HEK293 (cell line): ENCODE data around the gene ADRM1.

Experiments
- CTCF ChIA-PET: fragments of 350-600 bp; formaldehyde crosslinking; extraction: SDS; loops from one replicate; lab custom pipeline; 2021; ENCODE audit warnings: antibody characterized with exemption; lab: Yijun Ruan, JAX
- POLR2A ChIA-PET: fragments of 300-600 bp; formaldehyde crosslinking; extraction: SDS; loops from one replicate; lab custom pipeline; 2020; ENCODE audit warnings: antibody characterized with exemption, inconsistent platforms; lab: Yijun Ruan, JAX
- H3K27ac ChIP-seq: fragments of 200-500 bp; sonication (Bioruptor generic); 2 replicates; pipeline ENCODE4 v1.5.1; 2014; ENCODE audit warnings: low read depth, low read length, control low read depth, inconsistent platforms; ENCODE audit errors: extremely low read depth
- H3K36me3 ChIP-seq, 2 experiments: fragments of 200-500 bp in 1 of 2; sonication (Bioruptor generic) in 1 of 2; 1 replicate in 1 of 2; 2 replicates in 1 of 2; pipeline ENCODE4 v1.5.1; 2014 to 2017; ENCODE audit warnings: inconsistent platforms in 2 of 2, low read length in 2 of 2; ENCODE audit not compliant: control insufficient read depth in 2 of 2, insufficient read depth in 1 of 2
- H3K4me1 ChIP-seq: fragments of 200-500 bp; sonication (Bioruptor generic); 2 replicates; pipeline ENCODE4 v1.5.1; 2014; ENCODE audit warnings: mild to moderate bottlenecking, low read length, inconsistent platforms; ENCODE audit not compliant: control insufficient read depth, insufficient read depth
- H3K4me3 ChIP-seq: 2 replicates; pipeline ENCODE4 v1.5.1; 2011; ENCODE audit warnings: low read depth, mild to moderate bottlenecking, control low read depth, low read length, moderate library complexity
- H3K9me3 ChIP-seq: fragments of 200-500 bp; sonication (Bioruptor generic); 2 replicates; pipeline ENCODE4 v1.5.1; 2014; ENCODE audit warnings: low read depth, low read length, inconsistent platforms; ENCODE audit not compliant: control insufficient read depth, insufficient read depth
- CTCF ChIP-seq: fragments of 450-650 bp; formaldehyde crosslinking; IDR thresholded peaks from 2 replicates; pipeline ENCODE4 v1.5.1; 2016; ENCODE audit warnings: missing biosample characterization, missing genetic modification characterization
- KLF17 ChIP-seq: fragments of 450-650 bp; formaldehyde crosslinking; IDR thresholded peaks from 2 replicates; pipeline ENCODE4 v1.5.1; 2016; ENCODE audit warnings: missing biosample characterization, missing genetic modification characterization
- PRDM1 ChIP-seq: fragments of 450-650 bp; formaldehyde crosslinking; IDR thresholded peaks from 2 replicates; pipeline ENCODE4; 2016; ENCODE audit warnings: missing biosample characterization, missing genetic modification characterization
- SP2 ChIP-seq: fragments of 450-650 bp; formaldehyde crosslinking; IDR thresholded peaks from 2 replicates; pipeline ENCODE4 v1.5.1; 2016; ENCODE audit warnings: missing biosample characterization, missing genetic modification characterization
- ZBTB20 ChIP-seq: fragments of 450-650 bp; formaldehyde crosslinking; IDR thresholded peaks from 2 replicates; pipeline ENCODE4 v1.5.1; 2016; ENCODE audit warnings: missing biosample characterization, missing genetic modification characterization
- ZNF211 ChIP-seq: fragments of 450-650 bp; formaldehyde crosslinking; IDR thresholded peaks from 2 replicates; pipeline ENCODE4 v1.5.1; 2016; ENCODE audit warnings: low read depth, missing biosample characterization, missing genetic modification characterization
- ZNF335 ChIP-seq: fragments of 450-650 bp; formaldehyde crosslinking; conservative IDR thresholded peaks from 2 replicates; pipeline ENCODE4 v1.5.1; 2016; ENCODE audit warnings: missing biosample characterization, missing genetic modification characterization
- ZNF366 ChIP-seq: fragments of 450-650 bp; formaldehyde crosslinking; conservative IDR thresholded peaks from 2 replicates; pipeline ENCODE4 v1.5.1; 2016; ENCODE audit warnings: missing biosample characterization, missing genetic modification characterization
- ZNF530 ChIP-seq: fragments of 450-650 bp; formaldehyde crosslinking; IDR thresholded peaks from 2 replicates; pipeline ENCODE4 v1.5.1; 2016; ENCODE audit warnings: low read depth, missing biosample characterization, missing genetic modification characterization
- ZNF600 ChIP-seq: fragments of 450-650 bp; formaldehyde crosslinking; IDR thresholded peaks from 2 replicates; pipeline ENCODE4 v1.5.1; 2016; ENCODE audit warnings: missing biosample characterization, missing genetic modification characterization
- ZNF639 ChIP-seq: fragments of 450-650 bp; formaldehyde crosslinking; IDR thresholded peaks from 2 replicates; pipeline ENCODE4 v1.5.1; 2016; ENCODE audit warnings: missing biosample characterization, missing genetic modification characterization
- ZNF707 ChIP-seq: fragments of 450-650 bp; formaldehyde crosslinking; IDR thresholded peaks from 2 replicates; pipeline ENCODE4 v1.5.1; 2016; ENCODE audit warnings: missing biosample characterization, missing genetic modification characterization
- ZNF747 ChIP-seq: fragments of 450-650 bp; formaldehyde crosslinking; IDR thresholded peaks from 2 replicates; pipeline ENCODE4 v1.5.1; 2016; ENCODE audit warnings: missing biosample characterization, missing genetic modification characterization
- ZNF837 ChIP-seq: fragments of 450-650 bp; formaldehyde crosslinking; IDR thresholded peaks from 2 replicates; pipeline ENCODE4 v1.5.1; 2016; ENCODE audit warnings: missing biosample characterization, missing genetic modification characterization

Gene ADRM1

GRCh38 chr20:62275219-62275618, 27.6 kb upstream of the ADRM1 start (continued):
- TF ChIP-seq KLF17 (tag by site-specific recombination) (no peak), ZNF707 (tag by site-specific recombination) (no peak), ZBTB20 (no peak), ZNF366 (tag by site-specific recombination) (no peak)

GRCh38 chr20:62276439-62276838, 26.4 kb upstream of the ADRM1 start:
- no peak overlapping the region for H3K27ac ChIP-seq
- no peaks in the 10 kb centered on the region for H3K4me1 ChIP-seq
- ChIA-PET CTCF (no interaction called here), POLR2A (no interaction called here)
- H3K36me3 ChIP-seq = peaks cover under 1 to 91% of the 10 kb centered on the region in 2 experiments; a peak in 2 of 3 replicates
- no peaks in the 10 kb centered on the region for H3K9me3 ChIP-seq
- TF ChIP-seq ZNF211 (tag by site-specific recombination) = no peak
- TF ChIP-seq ZNF639 (tag by site-specific recombination) = no peak
- H3K4me3 ChIP-seq = no peak overlapping the region

- TF ChIP-seq ZNF600 (tag by site-specific recombination) (0 out of 2 replicates have a peak, but pooled peaks have one; percentile 35), CTCF (no peak), ZNF837 (tag by site-specific recombination) (no peak)
- no peaks in the 10 kb centered on the region for H3K9me3 ChIP-seq
- no peaks in the 10 kb centered on the region for H3K4me1 ChIP-seq
- POLR2A ChIA-PET = no interaction called here
- H3K36me3 ChIP-seq = peaks cover 6 to 91% of the 10 kb centered on the region in 2 experiments; a peak in 2 of 3 replicates
- CTCF ChIA-PET = interaction anchor here (0.7 kb wide), 1 partner anchor 77 kb away, joined by 3 read pairs; no protein-coding TSS in a partner anchor
- H3K27ac ChIP-seq = no peak overlapping the region
- no peak overlapping the region for H3K4me3 ChIP-seq
Observed at GRCh38 chr20:62277253-62277652, 25.5 kb upstream of the ADRM1 start.

- Histone ChIP-seq H3K4me3 (no peak overlapping the region), H3K4me1 (no peaks in the 10 kb centered on the region), H3K36me3 (peaks cover 12 to 92% of the 10 kb centered on the region in 2 experiments; a peak in 2 of 3 replicates), H3K27ac (no peak overlapping the region), H3K9me3 (no peaks in the 10 kb centered on the region)
- TF ChIP-seq ZNF530 = no peak
- TF ChIP-seq PRDM1 (tag by site-specific recombination) = no peak
- TF ChIP-seq ZNF335 = no peak
- TF ChIP-seq ZNF707 (tag by site-specific recombination) = no peak
- TF ChIP-seq SP2 (tag by site-specific recombination) = no peak
- TF ChIP-seq ZNF747 (tag by site-specific recombination) = no peak
- ChIA-PET CTCF (no interaction called here), POLR2A (no interaction called here)
Observed at GRCh38 chr20:62280303-62280702, 22.5 kb upstream of the ADRM1 start.
